NCI-H146 (cell line): ENCODE data around the gene PRSS27.
"Not testable (repeated sequence)": the region's sequence is repeated elsewhere in the genome, so short reads cannot be mapped to it uniquely, and the experiment has no call there.

Experiments
- DNase-seq: peaks from one replicate; lab custom pipeline; 2025; lab: John Stamatoyannopoulos, UW

The PRSS27 gene

DNA sequence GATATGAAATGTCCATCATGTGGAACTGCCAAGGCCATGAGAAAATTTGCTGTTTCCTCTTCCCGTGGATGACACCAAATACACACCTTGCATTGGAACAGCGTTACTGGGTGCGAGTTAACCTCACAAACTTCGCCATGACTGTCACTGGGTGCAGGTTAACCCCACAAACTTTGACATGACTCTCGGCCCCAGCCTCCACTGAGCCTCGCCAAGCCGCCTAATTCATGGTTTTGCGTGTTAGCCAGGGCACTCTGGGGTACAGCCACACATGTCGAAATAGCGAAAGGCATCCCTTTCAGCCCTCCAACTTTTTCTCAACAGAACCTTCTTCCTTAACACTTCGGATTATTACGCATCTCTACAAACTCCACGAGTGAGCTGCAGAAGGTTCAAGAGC lies 48.3 kb downstream of the PRSS27 start:
- DNase-seq = no peak

DNA sequence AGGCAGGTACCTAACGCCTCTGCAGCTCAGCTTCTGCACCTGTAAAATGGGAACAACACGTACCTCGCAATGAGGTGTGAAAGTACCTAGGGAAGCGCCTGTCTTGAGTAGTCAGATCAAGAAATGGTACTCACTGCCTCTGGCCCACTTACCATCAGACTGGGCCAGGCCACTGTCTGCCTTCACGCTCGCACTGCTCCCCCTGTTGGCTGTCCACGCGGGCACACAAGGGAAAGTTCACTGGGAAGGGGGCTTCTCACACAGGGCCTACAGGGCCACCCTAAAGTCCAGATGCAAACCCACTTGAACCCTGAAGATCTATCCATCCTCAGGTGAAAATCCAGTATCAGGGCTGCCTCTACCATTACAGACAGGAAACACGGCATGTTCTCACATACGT lies 48.8 kb downstream of the PRSS27 start:
- not testable (repeated sequence) for DNase-seq

- DNase-seq = not testable (repeated sequence)
Measured at GRCh38 chr16:2670017-2670416, 50.0 kb downstream of the PRSS27 start.

- not testable (repeated sequence) for DNase-seq
Measured at GRCh38 chr16:2669587-2669986, 50.4 kb downstream of the PRSS27 start.

DNA sequence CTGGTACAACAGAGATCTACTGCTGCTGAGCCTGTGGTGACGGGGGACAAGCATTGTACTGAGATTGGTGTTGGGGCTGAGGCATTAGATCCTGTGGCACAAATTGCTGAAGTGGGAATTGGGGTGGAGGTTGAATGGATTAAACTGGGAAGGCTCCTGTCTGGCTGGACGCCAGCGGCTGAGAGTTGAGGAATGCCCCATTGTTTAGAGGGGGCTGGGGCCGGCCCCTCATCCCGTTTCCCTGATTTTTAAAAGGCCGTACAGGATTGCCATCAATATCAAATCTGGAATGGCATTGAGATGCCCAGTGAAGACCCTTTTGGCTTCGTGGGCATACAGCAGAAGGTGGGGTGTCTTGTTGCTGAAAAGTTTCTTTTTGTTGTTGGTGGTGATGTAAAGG lies 53.4 kb downstream of the PRSS27 start:
- not testable (repeated sequence) for DNase-seq

DNA sequence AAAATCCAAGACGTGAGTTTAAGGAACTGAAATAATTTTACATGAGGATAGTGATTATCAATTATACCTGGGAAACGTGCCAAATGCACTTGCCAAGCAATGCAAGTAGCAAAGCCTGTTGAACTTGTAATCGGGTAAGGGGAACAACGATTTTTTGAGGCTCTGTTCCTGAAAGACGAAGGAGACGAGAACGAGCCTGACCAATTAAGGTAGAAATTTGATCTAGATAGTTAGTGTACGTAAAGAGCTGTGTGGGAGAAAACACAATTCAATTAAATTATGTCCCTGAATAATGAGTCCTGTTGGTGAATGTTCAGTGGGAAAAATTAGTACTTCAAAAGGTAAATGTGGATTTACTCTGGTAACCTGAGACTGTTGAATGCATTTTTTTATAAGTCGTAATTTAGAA lies 55.4 kb downstream of the PRSS27 start:
- DNase-seq = no peak

GRCh38 chr16:2663553-2664546 lies 56.2 kb downstream of the PRSS27 start:
- DNase-seq = no peak
